Measurements from ENCODE around the gene PIAS4. TPM values are rescaled to one million over a fixed set of nuclear protein-coding genes. Genes with fewer than 3 reads are reported as not detected.

The PIAS4 gene
- total RNA-seq, 2 experiments from 2014 or later: 16.1 to 20.1 TPM

- Mint-ChIP-seq H3K4me3 (no peak overlapping the region), H3K27me3 (ENCODE audit: low read depth) (no peaks in the 10 kb centered on the region), H3K9me3 (no peaks in the 10 kb centered on the region), H3K36me3 (ENCODE audit: low read depth) (no peaks in the 10 kb centered on the region), H3K4me1 (ENCODE audit: low read depth) (peaks cover 38% of the 10 kb centered on the region), H3K27ac (no peak overlapping the region)
- intact Hi-C loops (cut with micrococcal nuclease): no loop called here
- DNase-seq: no peak
- CTCF ChIA-PET: interaction anchor here (0.6 kb wide), 1 partner anchor 10 kb away, joined by 4 read pairs; no protein-coding TSS in a partner anchor
Measured at GRCh38 chr19:4080473-4080872, 72.9 kb downstream of the PIAS4 start.

- intact Hi-C loops (cut with micrococcal nuclease): no loop called here
- Mint-ChIP-seq H3K27ac (no peak overlapping the region), H3K4me3 (no peak overlapping the region), H3K9me3 (no peaks in the 10 kb centered on the region), H3K27me3 (ENCODE audit: low read depth) (no peaks in the 10 kb centered on the region), H3K36me3 (ENCODE audit: low read depth) (no peaks in the 10 kb centered on the region), H3K4me1 (ENCODE audit: low read depth) (peaks cover 43% of the 10 kb centered on the region)
- CTCF ChIA-PET: interaction anchor here (0.6 kb wide), 1 partner anchor 1585 kb away, joined by 6 read pairs; no protein-coding TSS in a partner anchor
- no peak for DNase-seq
Measured at GRCh38 chr19:4081441-4082129, 74.0 kb downstream of the PIAS4 start.

- H3K36me3 Mint-ChIP-seq (ENCODE audit: low read depth): no peaks in the 10 kb centered on the region
- no peak for DNase-seq
- H3K9me3 Mint-ChIP-seq: no peaks in the 10 kb centered on the region
- H3K27me3 Mint-ChIP-seq (ENCODE audit: low read depth): no peaks in the 10 kb centered on the region
- CTCF ChIA-PET: no interaction called here
- peaks cover 43% of the 10 kb centered on the region for H3K4me1 Mint-ChIP-seq (ENCODE audit: low read depth)
- no peak overlapping the region for H3K27ac Mint-ChIP-seq
- intact Hi-C loops (cut with micrococcal nuclease): no loop called here
- no peak overlapping the region for H3K4me3 Mint-ChIP-seq
Measured at GRCh38 chr19:4082172-4082571, 74.6 kb downstream of the PIAS4 start.

- Mint-ChIP-seq H3K4me1 (ENCODE audit: low read depth) (peaks cover 49% of the 10 kb centered on the region), H3K36me3 (ENCODE audit: low read depth) (no peaks in the 10 kb centered on the region), H3K27me3 (ENCODE audit: low read depth) (no peaks in the 10 kb centered on the region), H3K4me3 (no peak overlapping the region), H3K9me3 (no peaks in the 10 kb centered on the region), H3K27ac (peak overlapping the region; percentile 79)
- CTCF ChIA-PET: no interaction called here
- intact Hi-C loops (cut with micrococcal nuclease): no loop called here
- DNase-seq: peak; percentile 56
Measured at GRCh38 chr19:4083677-4084546, 76.4 kb downstream of the PIAS4 start.

GRCh38 chr19:4084547-4084877 is 77.0 kb downstream of the PIAS4 start:
- H3K27ac Mint-ChIP-seq: peak overlapping the region; percentile 79
- intact Hi-C loops (cut with micrococcal nuclease): no loop called here
- H3K27me3 Mint-ChIP-seq (ENCODE audit: low read depth): no peaks in the 10 kb centered on the region
- no peak for DNase-seq
- CTCF ChIA-PET: no interaction called here
- H3K4me3 Mint-ChIP-seq: no peak overlapping the region
- peaks cover 53% of the 10 kb centered on the region for H3K4me1 Mint-ChIP-seq (ENCODE audit: low read depth)
- no peaks in the 10 kb centered on the region for H3K9me3 Mint-ChIP-seq
- no peaks in the 10 kb centered on the region for H3K36me3 Mint-ChIP-seq (ENCODE audit: low read depth)

GRCh38 chr19:4086411-4086867 is 78.9 kb downstream of the PIAS4 start:
- H3K36me3 Mint-ChIP-seq (ENCODE audit: low read depth): no peaks in the 10 kb centered on the region
- no peak overlapping the region for H3K27ac Mint-ChIP-seq
- no peak overlapping the region for H3K4me3 Mint-ChIP-seq
- no peak for DNase-seq
- CTCF ChIA-PET: interaction anchor here (0.6 kb wide), 1 partner anchor 23 kb away, joined by 3 read pairs; no protein-coding TSS in a partner anchor
- H3K27me3 Mint-ChIP-seq (ENCODE audit: low read depth): no peaks in the 10 kb centered on the region
- intact Hi-C loops (cut with micrococcal nuclease): no loop called here
- H3K4me1 Mint-ChIP-seq (ENCODE audit: low read depth): peaks cover 58% of the 10 kb centered on the region
- no peaks in the 10 kb centered on the region for H3K9me3 Mint-ChIP-seq

- Mint-ChIP-seq H3K27me3 (ENCODE audit: low read depth) (no peaks in the 10 kb centered on the region), H3K4me3 (no peak overlapping the region), H3K36me3 (ENCODE audit: low read depth) (no peaks in the 10 kb centered on the region), H3K9me3 (no peaks in the 10 kb centered on the region), H3K27ac (no peak overlapping the region), H3K4me1 (ENCODE audit: low read depth) (peaks cover 56% of the 10 kb centered on the region)
- DNase-seq: no peak
- intact Hi-C loops (cut with micrococcal nuclease): no loop called here
- CTCF ChIA-PET: no interaction called here
Measured at GRCh38 chr19:4087787-4088679, 80.5 kb downstream of the PIAS4 start.

GRCh38 chr19:4088975-4089374 is 81.4 kb downstream of the PIAS4 start:
- no peak for DNase-seq
- Mint-ChIP-seq H3K4me1 (ENCODE audit: low read depth) (peaks cover 48% of the 10 kb centered on the region), H3K36me3 (ENCODE audit: low read depth) (peaks cover 5% of the 10 kb centered on the region), H3K9me3 (no peaks in the 10 kb centered on the region), H3K4me3 (peak overlapping the region; percentile 45), H3K27me3 (ENCODE audit: low read depth) (no peaks in the 10 kb centered on the region), H3K27ac (peak overlapping the region; percentile 81)
- CTCF ChIA-PET: interaction anchor here (1.3 kb wide), 1 partner anchor 49 kb away, joined by 4 read pairs; no protein-coding TSS in a partner anchor
- intact Hi-C loops (cut with micrococcal nuclease): no loop called here

Small RNA genes within 50 kb of the gene (microRNA-seq; reads per million reads assigned to microRNA genes)
- not detected for gene MIR637 (ENCODE audit: borderline microRNAs expressed, borderline replicate concordance)

Other genes with a start within 250 kb of the PIAS4 start
- gene APBA3, start 246.0 kb upstream of the PIAS4 start, total RNA-seq: 10 to 100 TPM; 28.6 to 30.0 TPM
- 10 to 100 TPM; 71.4 to 77.0 TPM for gene MRPL54, start 245.1 kb upstream of the PIAS4 start, total RNA-seq
- gene RAX2, start 235.5 kb upstream of the PIAS4 start, total RNA-seq: not detected
- gene MATK, start 221.4 kb upstream of the PIAS4 start, total RNA-seq: 10 to 100 TPM; 12.7 to 13.7 TPM
- under 1 TPM in 1 of 2 experiments, not detected in 1; 0.27 TPM for gene ZFR2, start 138.7 kb upstream of the PIAS4 start, total RNA-seq
- under 1 TPM in 1 of 2 experiments, not detected in 1; 0.07 TPM for gene ATCAY, start 127.1 kb upstream of the PIAS4 start, total RNA-seq
- gene NMRK2, start 74.7 kb upstream of the PIAS4 start, total RNA-seq: not detected
- gene DAPK3, start 36.6 kb upstream of the PIAS4 start, total RNA-seq: 10 to 100 TPM; 19.3 to 19.6 TPM
- 1,000 to 10,000 TPM; 3,747 to 3,914 TPM for gene EEF2, start 22.3 kb upstream of the PIAS4 start, total RNA-seq
- 10 to 100 TPM; 11.3 to 11.9 TPM for gene ZBTB7A, start 59.2 kb downstream of the PIAS4 start, total RNA-seq
- gene MAP2K2, start 116.4 kb downstream of the PIAS4 start, total RNA-seq: 100 to 1,000 TPM; 101 to 103 TPM
- not detected for gene CREB3L3, start 145.9 kb downstream of the PIAS4 start, total RNA-seq
- gene SIRT6, start 174.8 kb downstream of the PIAS4 start, total RNA-seq: 10 to 100 TPM; 20.0 to 20.1 TPM
- gene ANKRD24, start 175.0 kb downstream of the PIAS4 start, total RNA-seq: 1 to 10 TPM; 2.5 to 2.6 TPM
- gene EBI3, start 221.8 kb downstream of the PIAS4 start, total RNA-seq: 10 to 100 TPM in 1 of 2 experiments, 1 to 10 TPM in 1; 7.8 to 11.8 TPM
- gene YJU2, start 239.3 kb downstream of the PIAS4 start, total RNA-seq: 10 to 100 TPM; 28.5 to 29.8 TPM